NCI-H2107 treated with DMSO at 0.1 percent for 48 hours (cell line): Measurements from ENCODE around the gene RAB40B.

Experiments
- DNase-seq: peaks from one replicate; lab custom pipeline; 2025; ENCODE audit not compliant: unreplicated experiment; lab: John Stamatoyannopoulos, UW

Gene RAB40B

GRCh38 chr17:82692268-82692667 is 6.2 kb downstream of the RAB40B start:
- DNase-seq: no peak

GRCh38 chr17:82691714-82692113 is 6.8 kb downstream of the RAB40B start:
- DNase-seq: no peak

GRCh38 chr17:82690786-82691489 is 7.6 kb downstream of the RAB40B start:
- no peak for DNase-seq

- no peak for DNase-seq
Measured at GRCh38 chr17:82689077-82689476, 9.4 kb downstream of the RAB40B start.

GRCh38 chr17:82687871-82688270 is 10.6 kb downstream of the RAB40B start:
- no peak for DNase-seq

- no peak for DNase-seq
Measured at GRCh38 chr17:82687375-82687861, 11.1 kb downstream of the RAB40B start.

- no peak for DNase-seq
Measured at GRCh38 chr17:82686366-82687324, 11.9 kb downstream of the RAB40B start.

- DNase-seq: no peak
Measured at GRCh38 chr17:82685291-82685690, 13.2 kb downstream of the RAB40B start.

GRCh38 chr17:82684228-82684841 is 14.2 kb downstream of the RAB40B start:
- DNase-seq: no peak

GRCh38 chr17:82683534-82683933 is 15.0 kb downstream of the RAB40B start:
- no peak for DNase-seq

- DNase-seq: no peak
Measured at GRCh38 chr17:82681547-82681946, 17.0 kb downstream of the RAB40B start.

GRCh38 chr17:82679586-82680465 is 18.7 kb downstream of the RAB40B start:
- DNase-seq: no peak

GRCh38 chr17:82678265-82678891 is 20.1 kb downstream of the RAB40B start:
- DNase-seq: peak; percentile 25

GRCh38 chr17:82677353-82677925 is 21.1 kb downstream of the RAB40B start:
- no peak for DNase-seq

- DNase-seq: no peak
Measured at GRCh38 chr17:82675476-82676245, 22.8 kb downstream of the RAB40B start.

- no peak for DNase-seq
Measured at GRCh38 chr17:82674656-82675475, 23.6 kb downstream of the RAB40B start.

- DNase-seq: no peak
Measured at GRCh38 chr17:82670661-82671450, 27.6 kb downstream of the RAB40B start.
